Heart right ventricle (tissue), 16 donors: ENCODE data around the gene MGAT5. TPM values are rescaled to one million over a fixed set of nuclear protein-coding genes. Genes with fewer than 3 reads are reported as not detected.

Source experiments
- ATAC-seq, 8 donors: fragments of 200-7000 bp; cut with Tn5 transposase; one replicate each; pipeline ENCODE4 v1.9.1; 2020; ENCODE audit warnings: mild to moderate bottlenecking in 8 of 8, moderate library complexity in 8 of 8, moderate number of reproducible peaks in 1 of 8
- DNase-seq, 2 donors: peaks; one replicate each; pipeline ENCODE4 v3.0.0-alpha.2; 2020
- H3K27ac ChIP-seq, 10 donors: fragments of 200-600 bp; sonication (generic) in 2 of 10; one replicate each; pipeline versions ENCODE4 v1.5.0 to v1.8.0; 2020 to 2022; ENCODE audit warnings: mild to moderate bottlenecking in 3 of 10
- H3K27me3 ChIP-seq, 7 donors: fragments of 200-600 bp; one replicate each; pipeline ENCODE4 v1.8.0; 2021 to 2022; ENCODE audit warnings: mild to moderate bottlenecking in 2 of 7
- H3K36me3 ChIP-seq, 9 donors: fragments of 200-600 bp; sonication (generic) in 1 of 9; one replicate each; pipeline versions ENCODE4 v1.5.0 to v1.8.0; 2020 to 2022; ENCODE audit warnings: mild to moderate bottlenecking in 2 of 9
- H3K4me1 ChIP-seq, 9 donors: fragments of 200-600 bp; sonication (generic) in 1 of 9; one replicate each; pipeline versions ENCODE4 v1.5.0 to v1.8.0; 2020 to 2022; ENCODE audit warnings: mild to moderate bottlenecking in 4 of 9
- H3K4me3 ChIP-seq, 10 donors: fragments of 200-600 bp; sonication (generic) in 2 of 10; one replicate each; pipeline versions ENCODE4 v1.5.0 to v1.8.0; 2020 to 2022; ENCODE audit warnings: mild to moderate bottlenecking in 7 of 10, moderate library complexity in 2 of 10
- H3K9me3 ChIP-seq, 11 donors: fragments of 200-600 bp in 10 of 11; sonication (generic) in 2 of 11; one replicate each; pipeline versions ENCODE4 v1.5.0 to v1.8.0; 2013 to 2022; ENCODE audit warnings: mild to moderate bottlenecking in 2 of 11, control low read depth in 1 of 11, moderate library complexity in 1 of 11
- CTCF ChIP-seq, 9 donors: fragments of 200-600 bp; sonication (generic) in 2 of 9; IDR thresholded peaks; one replicate each; pipeline versions ENCODE4 v1.5.0 to v1.8.0; 2021 to 2022; ENCODE audit warnings: antibody characterized with exemption in 9 of 9, mild to moderate bottlenecking in 5 of 9, moderate library complexity in 1 of 9
- WGBS, 2 donors: extraction: QIAGEN DNeasy Blood & Tissue Kit; methylation state at CpG; one replicate each; pipeline ENCODE4 v1.1.7; 2013; ENCODE audit warnings: inconsistent platforms in 1 of 2; 5-methylcytosine and 5-hydroxymethylcytosine counted together
- intact Hi-C, 10 donors: fragments of 100-400 bp; cut with DNase I; formaldehyde crosslinking; loops; one replicate each; pipeline versions ENCODE4 v1.11.1 to v1.14.2; 2022
- polyA plus RNA-seq, 2 donors: library from polyadenylated mRNA; stranded (reverse); fragments of 200-250 nt; gene quantifications; one replicate each; pipeline ENCODE4 v1.2.3, GENCODE V29; 2013
- total RNA-seq, 10 donors: library from RNA; stranded (reverse); fragmentation: NEBNext Ultra II Directional in 3 of 10; extraction: Animal tissue kit (Norgen Biotek cat#: 25700) in 3 of 10; gene quantifications; one replicate each; pipeline versions ENCODE4 v1.2.1 to v1.2.4, GENCODE V29; 2021 to 2023
- donor health status: Arrhythmogenic right ventricular cardiomyopathy.
- donor health status: ischemic (EF 13 %, LVEDD 7.1; RV severe dilation, severe dysfunction).
- donor health status: healthy with polysubstance abuse.
- donor health status: DM: no; HTN: yes; CAD: no.
- donor health status: DM: no; HTN: no; CAD: no.
- donor health status: ischemic (EF 25% LVEDD 6.9; RV normal size, moderate dysfunction).
- donor health status: ischemic (EF 25% LVEDD 5.7; RV mildly dilated, moderate dysfunction).
- donor health status: healthy.
- donor health status: DM: yes; HTN: yes; CAD: no.
- donor health status: Ischemic cardiomyopathy.
- donor health status: ischemic (EF 35%, LVEDD 5.7; RV mildly dilated, moderate dysfunction).
- donor health status: nonischemic (EF 11% LVEDD 7.7; RV severe dilation, severe dysfunction).
- donor health status: DM: yes; HTN: yes; CAD: no.
- donor health status: PGD.
- donor health status: ischemic (EF 29% LVEDD 5.4; RV normal size, mild dysfunction).
- donor health status: nonischemic (EF 23%, LVEDD 6.1; RV moderate dilation, normal function).

Gene MGAT5
- total and polyA plus RNA-seq, 12 donors: 6.4 to 111 (median 92.2) TPM

- ATAC-seq: peak in 1 of 8 donors; percentile 35
- DNase-seq: no peak
- peaks cover 0 to 61% (median 39%) of the 10 kb centered on the region in 9 donors for H3K4me1 ChIP-seq
- no peaks in the 10 kb centered on the region for H3K36me3 ChIP-seq
- H3K27me3 ChIP-seq: no peaks in the 10 kb centered on the region
- TF ChIP-seq CTCF (IDR thresholded peaks at IDR 0.05): no peak
- intact Hi-C loops: loop anchor here in 2 of 10 donors (1.0 to 10.0 kb wide), 2 partner anchors 8 to 182 kb away; no protein-coding TSS in a partner anchor
- peaks cover 0 to 12% (median 4%) of the 10 kb centered on the region in 11 donors for H3K9me3 ChIP-seq
- 49 to 61% methylated on average over 1 of the region's 1 CpG for WGBS, 2 donors
- H3K27ac ChIP-seq: peak overlapping the region in 1 of 10 donors; percentile 67
- H3K4me3 ChIP-seq: no peak overlapping the region
Measured at GRCh38 chr2:134232461-134232860, 21.4 kb upstream of the MGAT5 start.

- Histone ChIP-seq H3K27me3 (no peaks in the 10 kb centered on the region), H3K4me1 (peaks cover 0 to 63% (median 39%) of the 10 kb centered on the region in 9 donors), H3K9me3 (peaks cover 0 to 10% (median 4%) of the 10 kb centered on the region in 11 donors), H3K27ac (peak overlapping the region in 1 of 10 donors; percentile 67), H3K4me3 (no peak overlapping the region), H3K36me3 (no peaks in the 10 kb centered on the region)
- DNase-seq: no peak
- TF ChIP-seq CTCF (IDR thresholded peaks at IDR 0.05): peak in 1 of 9 donors; percentile 6
- intact Hi-C loops: loop anchor here in 2 of 10 donors (1.0 to 10.0 kb wide), 2 partner anchors 7 to 182 kb away; no protein-coding TSS in a partner anchor
- WGBS, 2 donors: 78 to 91% methylated on average over 2 of the region's 2 CpGs
- ATAC-seq: peak in 3 of 8 donors; percentile 15 to 37 (median 19)
Measured at GRCh38 chr2:134232868-134233727, 20.8 kb upstream of the MGAT5 start.

- Histone ChIP-seq H3K9me3 (peaks cover 0 to 4% (median 0%) of the 10 kb centered on the region in 11 donors), H3K27me3 (no peaks in the 10 kb centered on the region), H3K36me3 (no peaks in the 10 kb centered on the region), H3K4me3 (no peak overlapping the region), H3K4me1 (peaks cover 0 to 67% (median 39%) of the 10 kb centered on the region in 9 donors), H3K27ac (peak overlapping the region in 1 of 10 donors; percentile 67)
- intact Hi-C loops: loop anchor here in 1 of 10 donors (10.0 kb wide), 1 partner anchor 181 kb away; no protein-coding TSS in a partner anchor
- no peak for TF ChIP-seq CTCF (IDR thresholded peaks at IDR 0.05)
- ATAC-seq (no peak), DNase-seq (no peak)
- 67 to 71% methylated on average over 2 of the region's 2 CpGs for whole genome bisulfite sequencing, 2 donors
Measured at GRCh38 chr2:134233728-134234136, 20.1 kb upstream of the MGAT5 start.

- Histone ChIP-seq H3K27ac (peak overlapping the region in 1 of 10 donors; percentile 67), H3K4me1 (peaks cover 0 to 70% (median 39%) of the 10 kb centered on the region in 9 donors), H3K27me3 (no peaks in the 10 kb centered on the region), H3K36me3 (no peaks in the 10 kb centered on the region), H3K9me3 (no peaks in the 10 kb centered on the region), H3K4me3 (no peak overlapping the region)
- intact Hi-C loops: loop anchor here in 1 of 10 donors (10.0 kb wide), 1 partner anchor 180 kb away; no protein-coding TSS in a partner anchor
- 76 to 97% methylated on average over 1 of the region's 1 CpG for WGBS, 2 donors
- ATAC-seq (no peak), DNase-seq (no peak)
- no peak for TF ChIP-seq CTCF (IDR thresholded peaks at IDR 0.05)
Measured at GRCh38 chr2:134234535-134234934, 19.3 kb upstream of the MGAT5 start.
